Neural progenitor cell (in vitro differentiated cells): ENCODE data around the gene DDIT3. TPM values are rescaled to one million over a fixed set of nuclear protein-coding genes. Genes with fewer than 3 reads are reported as not detected.
"Not testable (repeated sequence)": the region's sequence is repeated elsewhere in the genome, so short reads cannot be mapped to it uniquely, and the experiment has no call there.

Experiments
- DNase-seq: peaks from one replicate; pipeline ENCODE4 v3.0.0-alpha.2; 2016; ENCODE audit warnings: low spot score
- H2AFZ ChIP-seq: fragments of 200-600 bp; sonication (generic); replicated peaks from 2 replicates; pipeline ENCODE4 v1.6.1; 2016; ENCODE audit warnings: antibody characterized with exemption
- H3F3A ChIP-seq: fragments of 200-600 bp; sonication (generic); 2 replicates; pipeline ENCODE4 v1.6.1; 2016; ENCODE audit warnings: antibody characterized with exemption, low read depth
- H3K27ac ChIP-seq: fragments of 200-600 bp; sonication (generic); 2 replicates; pipeline ENCODE4 v1.5.1; 2016; ENCODE audit warnings: mild to moderate bottlenecking
- H3K27me3 ChIP-seq: fragments of 200-600 bp; sonication (generic); 2 replicates; pipeline ENCODE4 v1.6.1; 2016; ENCODE audit warnings: mild to moderate bottlenecking, moderate library complexity
- H3K36me3 ChIP-seq: fragments of 200-600 bp; sonication (generic); 2 replicates; pipeline ENCODE4 v1.5.1; 2016
- H3K4me1 ChIP-seq: fragments of 200-600 bp; sonication (generic); 2 replicates; pipeline ENCODE4 v1.6.1; 2016; ENCODE audit warnings: mixed run types
- H3K4me2 ChIP-seq: fragments of 200-600 bp; sonication (generic); 2 replicates; pipeline ENCODE4 v1.6.1; 2016
- H3K4me3 ChIP-seq: fragments of 200-600 bp; sonication (generic); 2 replicates; pipeline ENCODE4 v1.5.1; 2016
- H3K79me2 ChIP-seq: fragments of 200-600 bp; sonication (generic); 2 replicates; pipeline ENCODE4 v1.6.1; 2016; ENCODE audit warnings: low read depth
- H3K9ac ChIP-seq: fragments of 200-600 bp; sonication (generic); 2 replicates; pipeline ENCODE4 v1.6.1; 2016
- H3K9me3 ChIP-seq: fragments of 200-600 bp; sonication (generic); 2 replicates; pipeline ENCODE4 v1.5.1; 2016; ENCODE audit warnings: low read depth
- H4K20me1 ChIP-seq: fragments of 200-600 bp; sonication (generic); 2 replicates; pipeline ENCODE4 v1.6.1; 2016; ENCODE audit warnings: low read depth
- H3K27ac Mint-ChIP-seq: 3 replicates; pipeline ENCODE4 v1.8.0; 2021; ENCODE audit warnings: mixed read lengths
- H3K27me3 Mint-ChIP-seq: 2 replicates; pipeline ENCODE4 v1.8.0; 2022; ENCODE audit warnings: low read depth, mild to moderate bottlenecking, inconsistent platforms, moderate library complexity, mixed read lengths; ENCODE audit not compliant: insufficient read depth
- H3K36me3 Mint-ChIP-seq: 3 replicates; pipeline ENCODE4 v1.8.0; 2021; ENCODE audit warnings: mixed read lengths
- H3K4me1 Mint-ChIP-seq: 3 replicates; pipeline ENCODE4 v1.8.0; 2021; ENCODE audit warnings: mixed read lengths
- H3K4me3 Mint-ChIP-seq: 3 replicates; pipeline ENCODE4 v1.8.0; 2021; ENCODE audit warnings: mild to moderate bottlenecking, moderate library complexity, mixed read lengths
- H3K9me3 Mint-ChIP-seq: 3 replicates; pipeline ENCODE4 v1.8.0; 2020; ENCODE audit warnings: mixed read lengths
- CTCF ChIP-seq: fragments of 200-600 bp; sonication (generic); IDR thresholded peaks from 2 replicates; pipeline ENCODE4 v1.5.1; 2017; ENCODE audit warnings: antibody characterized with exemption, mild to moderate bottlenecking
- EZH2 ChIP-seq: fragments of 200-600 bp; sonication (generic); IDR thresholded peaks from 2 replicates; pipeline ENCODE4 v1.6.1; 2017; ENCODE audit warnings: antibody characterized with exemption, mild to moderate bottlenecking, moderate library complexity
- EZH2phosphoT487 ChIP-seq: fragments of 200-600 bp; sonication (generic); IDR thresholded peaks from 2 replicates; pipeline ENCODE4 v1.6.1; 2017; ENCODE audit warnings: antibody characterized with exemption
- total RNA-seq: library from RNA; depleted of rRNA; stranded (reverse); fragments of >200 nt; gene quantifications from 2 replicates; pipeline ENCODE4 v1.2.3, GENCODE V29; 2015; ENCODE audit warnings: low replicate concordance

Gene DDIT3
- total RNA-seq, 1 donor from 2014 or later = 2.3 TPM

DNA sequence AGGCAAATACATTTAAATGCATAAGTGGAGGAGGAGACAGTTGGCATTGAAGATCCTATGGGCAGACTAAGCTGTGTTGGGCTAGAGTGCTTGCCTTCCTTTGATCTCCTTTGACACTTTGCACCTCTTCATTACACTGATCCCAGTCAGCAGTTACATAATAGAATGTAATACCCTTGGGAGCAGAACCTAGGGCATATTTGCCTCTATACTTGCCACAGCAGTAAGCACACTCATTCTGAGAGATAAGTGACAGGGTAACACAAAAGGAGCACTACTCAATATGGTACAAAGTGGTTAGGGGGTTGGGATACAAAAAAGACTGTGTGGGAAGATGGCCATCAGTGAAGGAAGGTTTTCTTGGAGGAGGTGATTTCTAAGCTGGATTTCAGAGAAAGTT, 23.5 kb downstream of the DDIT3 start:
- Histone ChIP-seq H3F3A (peaks cover 12% of the 10 kb centered on the region), H2AFZ (no peak overlapping the region), H3K9me3 (no peaks in the 10 kb centered on the region), H3K27me3 (no peaks in the 10 kb centered on the region), H4K20me1 (no peaks in the 10 kb centered on the region), H3K27ac (no peak overlapping the region), H3K36me3 (peaks cover 14% of the 10 kb centered on the region), H3K4me1 (no peaks in the 10 kb centered on the region), H3K79me2 (no peaks in the 10 kb centered on the region), H3K9ac (no peak overlapping the region), H3K4me3 (no peak overlapping the region), H3K4me2 (no peak overlapping the region)
- DNase-seq = no peak
- Mint-ChIP-seq H3K36me3 (peaks cover 44% of the 10 kb centered on the region), H3K27ac (no peak overlapping the region), H3K4me3 (no peak overlapping the region), H3K9me3 (no peaks in the 10 kb centered on the region), H3K4me1 (no peaks in the 10 kb centered on the region), H3K27me3 (peaks cover 4% of the 10 kb centered on the region)
- no peak for TF ChIP-seq CTCF
- TF ChIP-seq EZH2 = no peak
- TF ChIP-seq EZH2phosphoT487 = no peak

GRCh38 chr12:57495051-57495701, 25.1 kb downstream of the DDIT3 start:
- DNase-seq, H3K27me3 ChIP-seq, H3K9me3 ChIP-seq, H3K4me1 Mint-ChIP-seq, H4K20me1 ChIP-seq, H3K27me3 Mint-ChIP-seq, H3K9me3 Mint-ChIP-seq, H2AFZ ChIP-seq, H3K4me3 ChIP-seq, H3K9ac ChIP-seq, H3K4me3 Mint-ChIP-seq, H3K4me2 ChIP-seq, H3K27ac ChIP-seq, H3K4me1 ChIP-seq, H3K36me3 ChIP-seq, H3K27ac Mint-ChIP-seq, H3K79me2 ChIP-seq: not testable (repeated sequence)
- H3K36me3 Mint-ChIP-seq = peaks cover 44% of the 10 kb centered on the region
- H3F3A ChIP-seq = peaks cover 22% of the 10 kb centered on the region

DNA sequence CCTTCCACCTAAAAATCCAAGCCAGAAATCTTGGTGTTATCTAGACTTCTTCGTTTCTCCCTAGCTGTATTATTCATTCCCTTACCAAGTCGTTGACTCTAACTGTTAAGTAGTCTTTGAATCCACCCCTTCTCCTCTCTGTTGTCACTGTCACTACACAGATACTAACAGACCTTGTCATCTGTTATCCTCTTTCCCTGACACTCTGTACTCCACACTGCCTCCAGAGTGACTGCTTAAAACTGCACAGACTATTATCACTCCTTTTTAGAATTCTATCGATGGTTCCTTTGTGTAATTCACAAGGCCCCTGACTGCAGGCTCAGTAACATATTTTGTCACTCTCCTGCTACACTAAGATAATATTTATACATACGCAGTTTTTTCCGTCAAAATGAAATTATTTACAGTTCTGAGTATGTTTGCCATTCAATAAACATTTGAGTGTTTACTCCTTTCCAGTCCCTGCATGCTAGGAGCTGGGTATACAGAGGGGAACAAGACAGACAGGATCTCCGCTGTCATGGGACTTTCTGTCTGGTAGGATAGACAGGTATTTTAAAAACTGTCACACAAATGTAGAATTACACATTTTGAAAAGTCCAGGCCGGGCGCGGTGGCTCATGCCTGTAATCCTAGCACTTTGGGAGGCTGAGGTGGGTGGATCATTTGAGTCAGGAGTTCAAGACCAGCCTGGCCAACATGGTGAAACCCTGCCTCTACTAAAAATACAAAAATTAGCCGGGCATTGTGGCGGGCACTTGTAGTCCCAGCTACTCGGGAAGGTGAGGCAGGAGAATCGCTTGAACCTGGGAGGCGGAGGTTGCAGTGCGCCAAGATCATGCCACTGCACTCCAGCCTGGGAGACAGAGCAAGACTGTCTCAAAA, 28.7 kb downstream of the DDIT3 start:
- Histone ChIP-seq H3K4me3 (no peak overlapping the region), H3K79me2 (peaks cover 20% of the 10 kb centered on the region), H3K9me3 (no peaks in the 10 kb centered on the region), H4K20me1 (no peaks in the 10 kb centered on the region), H3K36me3 (peaks cover 11% of the 10 kb centered on the region), H3F3A (peaks cover 42% of the 10 kb centered on the region), H3K27ac (no peak overlapping the region), H3K4me1 (peaks cover 5% of the 10 kb centered on the region), H2AFZ (no peak overlapping the region), H3K4me2 (no peak overlapping the region), H3K27me3 (no peaks in the 10 kb centered on the region), H3K9ac (no peak overlapping the region)
- peak overlapping the region; percentile 6 for H3K4me3 Mint-ChIP-seq
- peaks cover 13% of the 10 kb centered on the region for H3K4me1 Mint-ChIP-seq
- no peaks in the 10 kb centered on the region for H3K27me3 Mint-ChIP-seq
- no peak overlapping the region for H3K27ac Mint-ChIP-seq
- peaks cover 29% of the 10 kb centered on the region for H3K36me3 Mint-ChIP-seq
- H3K9me3 Mint-ChIP-seq = no peaks in the 10 kb centered on the region
- no peak for TF ChIP-seq EZH2phosphoT487
- peak; percentile 19 for TF ChIP-seq CTCF
- no peak for DNase-seq

DNA sequence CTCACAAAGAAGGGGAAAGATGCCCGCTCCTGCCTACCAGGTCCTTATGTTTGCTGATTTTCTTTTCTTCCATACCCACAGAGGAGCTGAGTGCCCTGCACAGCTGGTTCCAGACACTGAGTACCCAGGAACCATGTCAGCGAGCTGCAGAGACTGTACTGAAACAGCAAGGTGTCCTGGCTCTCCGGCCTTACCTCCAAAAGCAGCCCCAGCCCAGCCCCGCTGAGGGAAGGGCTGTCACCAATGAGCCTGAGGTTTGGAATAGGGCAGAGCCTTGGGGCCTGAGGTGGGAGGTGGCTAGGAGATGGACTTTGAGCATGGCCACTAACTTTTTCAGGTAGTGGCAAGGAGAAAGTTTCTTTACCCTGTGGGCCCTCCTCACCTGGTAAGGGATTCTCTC, 30.2 kb downstream of the DDIT3 start:
- Histone ChIP-seq H3K4me3 (no peak overlapping the region), H3K36me3 (peaks cover 11% of the 10 kb centered on the region), H3K27ac (no peak overlapping the region), H3K27me3 (no peaks in the 10 kb centered on the region), H3K4me1 (peaks cover 5% of the 10 kb centered on the region), H3K4me2 (no peak overlapping the region), H4K20me1 (no peaks in the 10 kb centered on the region), H3K9ac (no peak overlapping the region), H2AFZ (no peak overlapping the region), H3K9me3 (no peaks in the 10 kb centered on the region), H3K79me2 (peaks cover 20% of the 10 kb centered on the region), H3F3A (peaks cover 42% of the 10 kb centered on the region)
- H3K4me1 Mint-ChIP-seq = peaks cover 13% of the 10 kb centered on the region
- H3K9me3 Mint-ChIP-seq = no peaks in the 10 kb centered on the region
- peak overlapping the region; percentile 48 for H3K4me3 Mint-ChIP-seq
- no peak for TF ChIP-seq CTCF
- no peak for TF ChIP-seq EZH2phosphoT487
- TF ChIP-seq EZH2 = no peak
- H3K27me3 Mint-ChIP-seq = peaks cover 2% of the 10 kb centered on the region
- H3K36me3 Mint-ChIP-seq = peaks cover 29% of the 10 kb centered on the region
- H3K27ac Mint-ChIP-seq = no peak overlapping the region
- no peak for DNase-seq
